GM23338 (cell line): ENCODE measurements around the gene ALDH18A1. TPM values are rescaled to one million over a fixed set of nuclear protein-coding genes. Genes with fewer than 3 reads are reported as not detected.

Source experiments
- ATAC-seq: fragments of 200-7000 bp; cut with Tn5 transposase; 3 replicates; pipeline ENCODE4 v1.9.1; 2020
- DNase-seq: peaks from one replicate; pipeline ENCODE4 v3.0.0-alpha.2; 2015; ENCODE audit warnings: low spot score
- H2AFZ ChIP-seq: fragments of 200-600 bp; sonication (generic); 2 replicates; pipeline ENCODE4 v1.8.0; 2016; ENCODE audit warnings: antibody characterized with exemption, mild to moderate bottlenecking, moderate library complexity
- H3F3A ChIP-seq: fragments of 200-600 bp; sonication (generic); replicated peaks from 2 replicates; pipeline ENCODE4 v1.8.0; 2017; ENCODE audit warnings: antibody characterized with exemption, mixed run types, low read depth
- H3K27ac ChIP-seq: fragments of 200-600 bp; sonication (generic); 2 replicates; pipeline ENCODE4 v1.6.1; 2016; ENCODE audit warnings: low read depth
- H3K27me3 ChIP-seq: fragments of 200-600 bp; sonication (generic); 2 replicates; pipeline ENCODE4 v1.8.0; 2016; ENCODE audit warnings: mild to moderate bottlenecking, mixed run types, moderate library complexity; ENCODE audit not compliant: insufficient read depth
- H3K36me3 ChIP-seq: fragments of 200-600 bp; sonication (generic); 2 replicates; pipeline ENCODE4 v1.8.0; 2016; ENCODE audit warnings: mild to moderate bottlenecking; ENCODE audit not compliant: insufficient read depth
- H3K4me1 ChIP-seq: fragments of 200-600 bp; sonication (generic); 2 replicates; pipeline ENCODE4 v1.8.0; 2016; ENCODE audit warnings: mild to moderate bottlenecking, moderate library complexity; ENCODE audit not compliant: insufficient read depth
- H3K4me2 ChIP-seq: fragments of 200-600 bp; sonication (generic); 2 replicates; pipeline ENCODE4 v1.7.1; 2017; ENCODE audit warnings: mixed run types
- H3K4me3 ChIP-seq: fragments of 200-600 bp; sonication (generic); 2 replicates; pipeline ENCODE4 v1.6.1; 2016; ENCODE audit warnings: mixed run types
- H3K79me2 ChIP-seq: fragments of 200-600 bp; sonication (generic); replicated peaks from 2 replicates; pipeline ENCODE4 v1.8.0; 2017; ENCODE audit warnings: mild to moderate bottlenecking; ENCODE audit not compliant: insufficient read depth
- H3K9me2 ChIP-seq: fragments of 200-600 bp; sonication (generic); 2 replicates; pipeline ENCODE4 v1.8.0; 2017; ENCODE audit not compliant: insufficient read depth
- H4K20me1 ChIP-seq: fragments of 200-600 bp; sonication (generic); replicated peaks from 2 replicates; pipeline ENCODE4 v1.8.0; 2017; ENCODE audit warnings: mild to moderate bottlenecking; ENCODE audit not compliant: insufficient read depth
- H3K27ac Mint-ChIP-seq: 2 replicates; pipeline ENCODE4 v1.8.0; 2020; ENCODE audit warnings: inconsistent platforms, mild to moderate bottlenecking, moderate library complexity, mixed read lengths
- H3K27me3 Mint-ChIP-seq: 3 replicates; pipeline ENCODE4 v1.8.0; 2022; ENCODE audit warnings: low read depth, mild to moderate bottlenecking, moderate library complexity, mixed read lengths, inconsistent platforms; ENCODE audit not compliant: insufficient read depth, poor library complexity
- H3K36me3 Mint-ChIP-seq: 3 replicates; pipeline ENCODE4 v1.8.0; 2021; ENCODE audit warnings: low read depth, mild to moderate bottlenecking, inconsistent platforms, moderate library complexity, mixed read lengths
- H3K4me1 Mint-ChIP-seq: 3 replicates; pipeline ENCODE4 v1.8.0; 2020; ENCODE audit warnings: mild to moderate bottlenecking, inconsistent platforms, mixed read lengths
- H3K4me3 Mint-ChIP-seq: 3 replicates; pipeline ENCODE4 v1.8.0; 2021; ENCODE audit warnings: moderate library complexity, mild to moderate bottlenecking, inconsistent platforms, mixed read lengths
- H3K9me3 Mint-ChIP-seq: 3 replicates; pipeline ENCODE4 v1.8.0; 2020; ENCODE audit warnings: moderate library complexity, mild to moderate bottlenecking, inconsistent platforms, mixed read lengths
- EZH2 ChIP-seq: fragments of 200-600 bp; sonication (generic); IDR thresholded peaks from one replicate; pipeline ENCODE4 v1.8.0; 2017; ENCODE audit warnings: antibody characterized with exemption, mild to moderate bottlenecking, low read depth; ENCODE audit not compliant: unreplicated experiment
- EZH2phosphoT487 ChIP-seq: fragments of 200-600 bp; sonication (generic); IDR thresholded peaks from one replicate; pipeline ENCODE4 v1.8.1; 2018; ENCODE audit warnings: antibody characterized with exemption; ENCODE audit not compliant: unreplicated experiment
- JUNB ChIP-seq: IDR thresholded peaks from one replicate; pipeline ENCODE4 v1.6.1; 2016; ENCODE audit warnings: antibody characterized with exemption; ENCODE audit not compliant: unreplicated experiment
- POLR2AphosphoS5 ChIP-seq: IDR thresholded peaks from 2 replicates; pipeline ENCODE4 v1.6.1; 2016; ENCODE audit warnings: antibody characterized with exemption, low read depth
- STAT1 ChIP-seq: IDR thresholded peaks from one replicate; pipeline ENCODE4 v1.6.1; 2016; ENCODE audit warnings: antibody characterized with exemption; ENCODE audit not compliant: unreplicated experiment
- ZNF114 ChIP-seq: fragments of 250-450 bp; sonication (Bioruptor Pico); IDR thresholded peaks from 2 replicates; pipeline ENCODE4 v1.5.0; 2020; ENCODE audit warnings: mild to moderate bottlenecking, moderate library complexity
- ZNF331 ChIP-seq: fragments of 250-450 bp; sonication (Bioruptor Pico); IDR thresholded peaks from 2 replicates; pipeline ENCODE4 v1.5.0; 2020; ENCODE audit warnings: low read depth, mild to moderate bottlenecking, moderate library complexity
- polyA plus RNA-seq: library from polyadenylated mRNA; unstranded; fragments of >200 nt; fragmentation: Nextera tagmentation; extraction: Ambion mirVana; gene quantifications from 2 replicates; pipeline ENCODE4 v1.2.1, GENCODE V29; 2016
- total RNA-seq: library from RNA; depleted of rRNA; stranded (reverse); fragments of >200 nt; shearing (Covaris generic); gene quantifications from 2 replicates; pipeline ENCODE4 v1.2.3, GENCODE V29; 2014
- TF ChIP-seq, protein P1 (sequence below), 2 experiments: fragments of 200-600 bp in 1 of 2; sonication (generic) in 1 of 2; conservative IDR thresholded peaks; 2 replicates each; pipeline versions ENCODE4 v1.5.1 to v1.6.1; 2016 to 2017; ENCODE audit warnings: antibody characterized with exemption in 2 of 2, low read depth in 2 of 2, mild to moderate bottlenecking in 2 of 2, moderate library complexity in 1 of 2
- TF ChIP-seq, protein P2 (sequence below): IDR thresholded peaks from one replicate; pipeline ENCODE4 v1.6.1; 2018; ENCODE audit warnings: antibody characterized with exemption; ENCODE audit not compliant: unreplicated experiment
- TF ChIP-seq, protein P3 (sequence below): IDR thresholded peaks from 2 replicates; pipeline ENCODE4 v1.6.1; 2016; ENCODE audit warnings: antibody characterized with exemption

Gene ALDH18A1
- total and polyA plus RNA-seq, 2 experiments from 2014 or later = 35.1 to 117 TPM

DNA sequence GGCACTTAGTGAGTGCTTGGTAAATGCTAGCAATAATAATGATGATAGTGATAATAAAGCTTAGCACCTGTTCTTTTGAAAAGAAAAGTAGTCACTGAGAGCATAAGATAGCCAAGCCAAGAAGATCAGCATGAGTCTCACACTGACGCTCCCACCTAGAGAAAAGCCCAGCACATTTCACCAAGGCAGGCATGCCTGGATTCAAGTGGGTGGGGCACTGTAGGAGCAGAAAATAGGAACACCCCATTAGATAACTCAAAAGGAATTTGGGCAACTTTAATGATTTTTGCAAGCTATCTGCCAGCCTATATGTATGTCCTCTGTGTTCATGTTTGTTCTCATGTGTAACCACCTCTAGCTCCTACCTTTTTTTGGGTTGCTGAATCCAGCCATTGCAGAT is 77.2 kb downstream of the ALDH18A1 start (continued):
- TF ChIP-seq, protein P1, sequence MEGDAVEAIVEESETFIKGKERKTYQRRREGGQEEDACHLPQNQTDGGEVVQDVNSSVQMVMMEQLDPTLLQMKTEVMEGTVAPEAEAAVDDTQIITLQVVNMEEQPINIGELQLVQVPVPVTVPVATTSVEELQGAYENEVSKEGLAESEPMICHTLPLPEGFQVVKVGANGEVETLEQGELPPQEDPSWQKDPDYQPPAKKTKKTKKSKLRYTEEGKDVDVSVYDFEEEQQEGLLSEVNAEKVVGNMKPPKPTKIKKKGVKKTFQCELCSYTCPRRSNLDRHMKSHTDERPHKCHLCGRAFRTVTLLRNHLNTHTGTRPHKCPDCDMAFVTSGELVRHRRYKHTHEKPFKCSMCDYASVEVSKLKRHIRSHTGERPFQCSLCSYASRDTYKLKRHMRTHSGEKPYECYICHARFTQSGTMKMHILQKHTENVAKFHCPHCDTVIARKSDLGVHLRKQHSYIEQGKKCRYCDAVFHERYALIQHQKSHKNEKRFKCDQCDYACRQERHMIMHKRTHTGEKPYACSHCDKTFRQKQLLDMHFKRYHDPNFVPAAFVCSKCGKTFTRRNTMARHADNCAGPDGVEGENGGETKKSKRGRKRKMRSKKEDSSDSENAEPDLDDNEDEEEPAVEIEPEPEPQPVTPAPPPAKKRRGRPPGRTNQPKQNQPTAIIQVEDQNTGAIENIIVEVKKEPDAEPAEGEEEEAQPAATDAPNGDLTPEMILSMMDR (conservative IDR thresholded peaks at IDR 0.05; ENCODE audit: low read depth in 2 of 2) = no peak
- TF ChIP-seq STAT1 (no peak), EZH2phosphoT487 (no peak)

GRCh38 chr10:95578619-95579018 is 77.9 kb downstream of the ALDH18A1 start:
- no peaks in the 10 kb centered on the region for H3K4me1 ChIP-seq
- no peak overlapping the region for H3K4me2 ChIP-seq
- H3K36me3 Mint-ChIP-seq = no peaks in the 10 kb centered on the region
- H3K79me2 ChIP-seq = no peaks in the 10 kb centered on the region
- H3K4me3 ChIP-seq = no peak overlapping the region
- H3K27me3 Mint-ChIP-seq = peaks cover 1% of the 10 kb centered on the region
- TF ChIP-seq JUNB = no peak
- TF ChIP-seq ZNF114 = no peak
- no peaks in the 10 kb centered on the region for H3K27me3 ChIP-seq
- H3K27ac Mint-ChIP-seq = no peak overlapping the region
- no peak overlapping the region for H2AFZ ChIP-seq
- ATAC-seq = no peak
- no peaks in the 10 kb centered on the region for H3K4me1 Mint-ChIP-seq
- no peaks in the 10 kb centered on the region for H3K9me2 ChIP-seq
- H3K4me3 Mint-ChIP-seq = no peak overlapping the region
- H3K9me3 Mint-ChIP-seq = no peaks in the 10 kb centered on the region
- no peaks in the 10 kb centered on the region for H3F3A ChIP-seq
- no peak for DNase-seq
- no peak overlapping the region for H3K27ac ChIP-seq
- no peaks in the 10 kb centered on the region for H3K36me3 ChIP-seq
- H4K20me1 ChIP-seq = no peaks in the 10 kb centered on the region

- Mint-ChIP-seq H3K27ac (no peak overlapping the region), H3K9me3 (no peaks in the 10 kb centered on the region), H3K4me1 (no peaks in the 10 kb centered on the region), H3K27me3 (no peaks in the 10 kb centered on the region), H3K4me3 (no peak overlapping the region), H3K36me3 (no peaks in the 10 kb centered on the region)
- ATAC-seq = no peak
- Histone ChIP-seq H3K27ac (no peak overlapping the region), H3K79me2 (no peaks in the 10 kb centered on the region), H4K20me1 (no peaks in the 10 kb centered on the region), H3F3A (no peaks in the 10 kb centered on the region), H3K27me3 (no peaks in the 10 kb centered on the region), H3K36me3 (no peaks in the 10 kb centered on the region), H2AFZ (no peak overlapping the region), H3K4me1 (no peaks in the 10 kb centered on the region), H3K4me3 (no peak overlapping the region), H3K4me2 (no peak overlapping the region), H3K9me2 (peaks cover 4% of the 10 kb centered on the region; the same call in 1 of the 2 replicates)
- no peak for DNase-seq
- TF ChIP-seq EZH2 (no peak), EZH2phosphoT487 (no peak), JUNB (no peak), ZNF114 (no peak), ZNF331 (no peak), POLR2AphosphoS5 (no peak)
- TF ChIP-seq, protein P1 (conservative IDR thresholded peaks at IDR 0.05; ENCODE audit: low read depth in 2 of 2) = no peak
- TF ChIP-seq, protein P2, sequence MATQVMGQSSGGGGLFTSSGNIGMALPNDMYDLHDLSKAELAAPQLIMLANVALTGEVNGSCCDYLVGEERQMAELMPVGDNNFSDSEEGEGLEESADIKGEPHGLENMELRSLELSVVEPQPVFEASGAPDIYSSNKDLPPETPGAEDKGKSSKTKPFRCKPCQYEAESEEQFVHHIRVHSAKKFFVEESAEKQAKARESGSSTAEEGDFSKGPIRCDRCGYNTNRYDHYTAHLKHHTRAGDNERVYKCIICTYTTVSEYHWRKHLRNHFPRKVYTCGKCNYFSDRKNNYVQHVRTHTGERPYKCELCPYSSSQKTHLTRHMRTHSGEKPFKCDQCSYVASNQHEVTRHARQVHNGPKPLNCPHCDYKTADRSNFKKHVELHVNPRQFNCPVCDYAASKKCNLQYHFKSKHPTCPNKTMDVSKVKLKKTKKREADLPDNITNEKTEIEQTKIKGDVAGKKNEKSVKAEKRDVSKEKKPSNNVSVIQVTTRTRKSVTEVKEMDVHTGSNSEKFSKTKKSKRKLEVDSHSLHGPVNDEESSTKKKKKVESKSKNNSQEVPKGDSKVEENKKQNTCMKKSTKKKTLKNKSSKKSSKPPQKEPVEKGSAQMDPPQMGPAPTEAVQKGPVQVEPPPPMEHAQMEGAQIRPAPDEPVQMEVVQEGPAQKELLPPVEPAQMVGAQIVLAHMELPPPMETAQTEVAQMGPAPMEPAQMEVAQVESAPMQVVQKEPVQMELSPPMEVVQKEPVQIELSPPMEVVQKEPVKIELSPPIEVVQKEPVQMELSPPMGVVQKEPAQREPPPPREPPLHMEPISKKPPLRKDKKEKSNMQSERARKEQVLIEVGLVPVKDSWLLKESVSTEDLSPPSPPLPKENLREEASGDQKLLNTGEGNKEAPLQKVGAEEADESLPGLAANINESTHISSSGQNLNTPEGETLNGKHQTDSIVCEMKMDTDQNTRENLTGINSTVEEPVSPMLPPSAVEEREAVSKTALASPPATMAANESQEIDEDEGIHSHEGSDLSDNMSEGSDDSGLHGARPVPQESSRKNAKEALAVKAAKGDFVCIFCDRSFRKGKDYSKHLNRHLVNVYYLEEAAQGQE = no peak
- TF ChIP-seq, protein P3, sequence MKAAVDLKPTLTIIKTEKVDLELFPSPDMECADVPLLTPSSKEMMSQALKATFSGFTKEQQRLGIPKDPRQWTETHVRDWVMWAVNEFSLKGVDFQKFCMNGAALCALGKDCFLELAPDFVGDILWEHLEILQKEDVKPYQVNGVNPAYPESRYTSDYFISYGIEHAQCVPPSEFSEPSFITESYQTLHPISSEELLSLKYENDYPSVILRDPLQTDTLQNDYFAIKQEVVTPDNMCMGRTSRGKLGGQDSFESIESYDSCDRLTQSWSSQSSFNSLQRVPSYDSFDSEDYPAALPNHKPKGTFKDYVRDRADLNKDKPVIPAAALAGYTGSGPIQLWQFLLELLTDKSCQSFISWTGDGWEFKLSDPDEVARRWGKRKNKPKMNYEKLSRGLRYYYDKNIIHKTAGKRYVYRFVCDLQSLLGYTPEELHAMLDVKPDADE = no peak
Measured at GRCh38 chr10:95574649-95575365, 81.7 kb downstream of the ALDH18A1 start.
